Type B pancreatic cell (in vitro differentiated cells): ENCODE data around the gene TRMT2A. TPM values are rescaled to one million over a fixed set of nuclear protein-coding genes. Genes with fewer than 3 reads are reported as not detected.

Experiments used
- DNase-seq: peaks from one replicate; pipeline ENCODE4 v3.0.0; 2021; ENCODE audit warnings: mixed read lengths; ENCODE audit not compliant: unreplicated experiment; ENCODE audit errors: extremely low spot score
- H3K27ac Mint-ChIP-seq: 2 replicates; pipeline ENCODE4 v1.8.0; 2021; ENCODE audit warnings: mild to moderate bottlenecking, mixed read lengths
- H3K27me3 Mint-ChIP-seq: 2 replicates; pipeline ENCODE4 v1.8.0; 2021; ENCODE audit warnings: mixed read lengths
- H3K36me3 Mint-ChIP-seq: 2 replicates; pipeline ENCODE4 v1.8.0; 2021; ENCODE audit warnings: mixed read lengths
- H3K4me1 Mint-ChIP-seq: one replicate; pipeline ENCODE4 v1.8.0; 2021; ENCODE audit warnings: mixed read lengths; ENCODE audit not compliant: unreplicated experiment
- H3K4me3 Mint-ChIP-seq: 2 replicates; pipeline ENCODE4 v1.8.0; 2021; ENCODE audit warnings: mild to moderate bottlenecking, mixed read lengths
- H3K9me3 Mint-ChIP-seq: 2 replicates; pipeline ENCODE4 v1.8.0; 2021; ENCODE audit warnings: mixed read lengths
- total RNA-seq: library from RNA; stranded (reverse); gene quantifications from 2 replicates; pipeline ENCODE4 v1.2.1, GENCODE V29; 2021; ENCODE audit warnings: low replicate concordance
- TF ChIP-seq, protein P1 (sequence below): fragments of 200-600 bp; sonication (generic); conservative IDR thresholded peaks from 2 replicates; pipeline ENCODE4 v1.5.0; 2021; ENCODE audit warnings: antibody characterized with exemption, mild to moderate bottlenecking

TRMT2A gene
- total RNA-seq, 1 donor from 2014 or later: 64.8 TPM

DNA sequence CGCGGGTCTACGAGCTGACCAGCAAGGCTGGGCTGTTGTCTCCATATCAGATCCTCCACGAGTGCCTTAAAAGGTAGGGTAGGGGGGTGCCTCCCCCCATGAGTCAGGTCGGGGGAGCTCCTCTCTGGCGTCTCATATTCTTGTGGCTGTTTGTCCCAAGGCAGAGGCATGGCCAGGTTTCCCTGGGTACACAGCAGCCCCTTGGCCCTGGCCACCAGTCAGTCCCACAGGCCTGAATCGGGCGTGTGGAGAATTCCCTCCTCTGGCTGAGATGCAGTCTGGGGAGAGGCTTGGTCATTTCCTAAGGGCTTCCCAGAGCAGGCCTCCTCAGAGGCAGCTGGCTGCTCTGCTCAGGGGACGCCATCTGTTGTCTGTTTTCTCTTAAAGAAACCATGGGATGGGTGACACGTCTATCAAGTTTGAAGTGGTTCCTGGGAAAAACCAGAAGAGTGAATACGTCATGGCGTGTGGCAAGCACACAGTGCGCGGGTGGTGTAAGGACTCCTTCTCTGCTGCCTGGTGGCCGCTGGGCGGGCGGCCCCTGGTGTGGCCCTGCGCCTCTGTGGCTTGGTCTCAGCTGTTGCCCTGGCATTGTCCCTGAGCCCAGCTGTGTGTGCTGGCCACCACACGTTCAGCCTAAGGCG is 10.7 kb downstream of the TRMT2A start:
- H3K27ac Mint-ChIP-seq: no peak overlapping the region
- peaks cover 7% of the 10 kb centered on the region for H3K36me3 Mint-ChIP-seq
- TF ChIP-seq, protein P1, sequence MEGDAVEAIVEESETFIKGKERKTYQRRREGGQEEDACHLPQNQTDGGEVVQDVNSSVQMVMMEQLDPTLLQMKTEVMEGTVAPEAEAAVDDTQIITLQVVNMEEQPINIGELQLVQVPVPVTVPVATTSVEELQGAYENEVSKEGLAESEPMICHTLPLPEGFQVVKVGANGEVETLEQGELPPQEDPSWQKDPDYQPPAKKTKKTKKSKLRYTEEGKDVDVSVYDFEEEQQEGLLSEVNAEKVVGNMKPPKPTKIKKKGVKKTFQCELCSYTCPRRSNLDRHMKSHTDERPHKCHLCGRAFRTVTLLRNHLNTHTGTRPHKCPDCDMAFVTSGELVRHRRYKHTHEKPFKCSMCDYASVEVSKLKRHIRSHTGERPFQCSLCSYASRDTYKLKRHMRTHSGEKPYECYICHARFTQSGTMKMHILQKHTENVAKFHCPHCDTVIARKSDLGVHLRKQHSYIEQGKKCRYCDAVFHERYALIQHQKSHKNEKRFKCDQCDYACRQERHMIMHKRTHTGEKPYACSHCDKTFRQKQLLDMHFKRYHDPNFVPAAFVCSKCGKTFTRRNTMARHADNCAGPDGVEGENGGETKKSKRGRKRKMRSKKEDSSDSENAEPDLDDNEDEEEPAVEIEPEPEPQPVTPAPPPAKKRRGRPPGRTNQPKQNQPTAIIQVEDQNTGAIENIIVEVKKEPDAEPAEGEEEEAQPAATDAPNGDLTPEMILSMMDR: no peak
- no peaks in the 10 kb centered on the region for H3K9me3 Mint-ChIP-seq
- no peaks in the 10 kb centered on the region for H3K4me1 Mint-ChIP-seq
- no peaks in the 10 kb centered on the region for H3K27me3 Mint-ChIP-seq
- H3K4me3 Mint-ChIP-seq: no peak overlapping the region
- no peak for DNase-seq

DNA sequence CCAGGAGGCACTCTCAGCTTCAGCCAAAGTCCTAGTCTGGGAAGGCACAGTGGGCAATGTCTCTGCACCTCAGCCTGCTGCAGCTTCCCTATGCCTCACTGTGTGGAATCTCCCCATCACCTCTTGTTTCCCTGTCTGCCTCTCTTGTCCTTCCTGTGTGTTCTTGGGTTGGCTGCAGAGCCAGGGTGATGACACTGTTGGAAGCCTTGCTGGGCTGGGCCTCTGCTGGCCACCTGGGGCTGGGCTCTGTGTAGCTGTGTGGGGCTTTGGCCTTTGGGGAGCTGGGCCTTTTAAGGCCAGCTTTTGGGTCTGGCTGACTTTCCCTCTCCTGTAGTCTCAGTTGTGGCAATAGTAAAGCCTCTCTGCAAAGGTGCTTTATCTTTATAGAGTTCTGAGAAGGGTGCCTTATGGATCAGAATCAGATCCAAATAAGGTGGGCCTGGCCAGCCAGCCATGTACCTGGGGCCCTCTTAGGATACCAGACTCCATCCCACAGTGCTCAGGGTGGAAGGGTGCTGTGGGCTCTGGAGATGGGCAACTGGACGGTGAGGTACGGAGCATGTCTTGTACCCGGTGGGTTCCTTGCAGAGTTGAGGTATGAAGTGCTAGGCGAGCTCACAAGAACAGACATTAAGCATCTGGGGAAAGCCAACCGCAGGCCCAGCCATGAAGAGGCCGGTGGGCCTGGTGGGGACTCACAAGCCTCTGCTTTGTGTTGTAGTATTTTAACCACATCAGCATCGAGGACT is 11.4 kb downstream of the TRMT2A start:
- no peaks in the 10 kb centered on the region for H3K9me3 Mint-ChIP-seq
- no peaks in the 10 kb centered on the region for H3K27me3 Mint-ChIP-seq
- no peaks in the 10 kb centered on the region for H3K4me1 Mint-ChIP-seq
- no peak for DNase-seq
- no peak overlapping the region for H3K4me3 Mint-ChIP-seq
- peaks cover 3% of the 10 kb centered on the region for H3K36me3 Mint-ChIP-seq
- TF ChIP-seq, protein P1: no peak
- no peak overlapping the region for H3K27ac Mint-ChIP-seq

DNA sequence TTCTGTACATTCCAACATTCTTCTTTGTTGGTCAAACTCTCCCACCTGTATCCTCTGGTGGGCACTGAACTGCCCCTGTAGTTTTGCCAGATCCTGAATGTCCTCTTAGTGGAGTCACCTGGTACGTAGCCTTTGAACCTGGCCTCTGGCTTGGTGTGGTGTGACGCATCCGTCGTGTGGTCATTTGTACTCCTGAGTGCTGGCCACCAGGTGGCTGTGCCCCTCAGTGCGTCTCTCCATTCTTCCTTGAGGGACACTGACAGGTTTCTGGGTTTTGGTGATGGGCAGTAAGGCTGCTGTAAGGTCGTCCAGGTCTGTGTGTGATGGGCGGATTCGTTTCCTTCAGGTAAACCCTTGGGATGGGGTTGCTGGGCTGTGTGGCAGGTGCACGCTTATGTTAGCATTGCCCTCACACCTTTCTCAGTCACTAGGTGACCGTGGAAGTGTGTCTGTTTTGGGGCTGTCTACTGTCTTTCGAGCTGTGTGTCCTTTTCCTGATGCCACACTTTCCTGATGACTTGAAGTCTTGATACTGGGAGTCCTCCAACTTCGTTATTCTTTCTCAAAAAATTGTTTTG is 14.7 kb downstream of the TRMT2A start:
- H3K9me3 Mint-ChIP-seq: no peaks in the 10 kb centered on the region
- H3K27ac Mint-ChIP-seq: no peak overlapping the region
- TF ChIP-seq, protein P1: no peak
- no peaks in the 10 kb centered on the region for H3K4me1 Mint-ChIP-seq
- no peak overlapping the region for H3K4me3 Mint-ChIP-seq
- peaks cover 7% of the 10 kb centered on the region for H3K36me3 Mint-ChIP-seq
- no peaks in the 10 kb centered on the region for H3K27me3 Mint-ChIP-seq
- DNase-seq: no peak

DNA sequence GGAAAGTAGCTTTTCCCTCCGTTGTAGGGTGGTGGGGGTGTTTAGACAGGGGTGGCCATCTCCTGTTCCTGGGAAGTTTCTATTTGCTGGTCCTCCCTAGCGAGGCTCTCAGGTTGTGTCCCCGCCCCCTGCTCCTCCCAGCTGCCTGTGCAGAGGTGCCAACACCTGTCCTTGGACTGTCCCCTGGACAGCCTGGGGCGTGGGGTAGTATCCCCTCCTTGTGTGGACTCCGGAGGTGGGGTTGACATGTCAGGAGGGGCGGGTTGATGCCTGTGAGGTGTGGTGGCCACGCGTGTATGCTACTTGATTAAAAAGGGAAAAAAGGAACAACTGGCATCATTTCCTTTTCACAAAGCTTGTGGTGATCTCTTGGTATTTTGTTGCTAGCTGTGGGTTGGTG is 15.4 kb downstream of the TRMT2A start:
- H3K27ac Mint-ChIP-seq: no peak overlapping the region
- TF ChIP-seq, protein P1: no peak
- no peaks in the 10 kb centered on the region for H3K4me1 Mint-ChIP-seq
- no peak for DNase-seq
- H3K36me3 Mint-ChIP-seq: peaks cover 13% of the 10 kb centered on the region
- H3K4me3 Mint-ChIP-seq: no peak overlapping the region
- no peaks in the 10 kb centered on the region for H3K9me3 Mint-ChIP-seq
- no peaks in the 10 kb centered on the region for H3K27me3 Mint-ChIP-seq

DNA sequence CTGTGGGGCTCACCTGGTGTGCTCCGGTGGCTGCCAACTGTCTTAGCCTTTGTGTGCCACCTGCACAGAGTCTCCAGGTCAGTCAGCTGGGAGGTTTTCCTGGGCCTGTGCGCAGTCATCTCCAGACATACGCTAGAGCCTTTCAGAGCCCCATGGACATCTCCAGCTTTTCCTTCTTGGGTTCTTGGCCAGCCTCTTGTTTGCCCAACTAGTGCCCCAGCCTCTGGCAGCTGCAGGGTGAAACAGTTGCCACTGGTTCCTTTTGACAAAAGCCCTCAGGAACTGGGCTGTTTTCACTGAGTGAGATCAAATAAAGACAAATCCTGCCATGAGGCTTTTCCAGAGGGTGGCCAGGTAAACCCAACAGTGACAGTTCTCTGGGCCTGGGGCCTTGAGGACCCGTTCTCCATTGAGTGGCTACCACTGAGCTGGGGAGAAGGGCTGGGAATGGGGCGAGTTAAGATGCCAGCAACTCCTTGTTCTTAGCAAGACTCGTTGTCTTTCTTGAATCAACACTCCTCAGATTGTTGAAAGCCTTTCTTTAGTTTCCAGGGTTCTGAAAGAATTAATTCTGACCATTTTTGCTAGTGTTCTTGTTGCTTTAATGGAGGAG is 17.8 kb downstream of the TRMT2A start:
- Mint-ChIP-seq H3K9me3 (no peaks in the 10 kb centered on the region), H3K36me3 (peaks cover 34% of the 10 kb centered on the region), H3K27ac (no peak overlapping the region), H3K4me3 (no peak overlapping the region), H3K4me1 (no peaks in the 10 kb centered on the region), H3K27me3 (no peaks in the 10 kb centered on the region)
- DNase-seq: no peak
- TF ChIP-seq, protein P1: no peak
